Measurements from ENCODE around the gene KIRREL2. TPM values are rescaled to one million over a fixed set of nuclear protein-coding genes. Genes with fewer than 3 reads are reported as not detected.

The KIRREL2 gene
- total and polyA plus RNA-seq, 2 donors: not detected

Small RNA genes within 50 kb of the gene (small RNA-seq; reads per million reads assigned to genes)
- not detected for gene RN7SL402P

Other genes with a start within 250 kb of the KIRREL2 start
- gene HAUS5, start 244.2 kb upstream of the KIRREL2 start, total RNA-seq: 6.3 TPM
- gene HAUS5, start 244.2 kb upstream of the KIRREL2 start, polyA plus RNA-seq: 8.8 TPM
- gene RBM42, start 227.9 kb upstream of the KIRREL2 start, total RNA-seq: 14.8 TPM
- 89.5 TPM for gene RBM42, start 227.9 kb upstream of the KIRREL2 start, polyA plus RNA-seq
- 0.32 TPM for gene ETV2, start 215.2 kb upstream of the KIRREL2 start, total RNA-seq
- 1.7 TPM for gene ETV2, start 215.2 kb upstream of the KIRREL2 start, polyA plus RNA-seq
- gene COX6B1, start 208.6 kb upstream of the KIRREL2 start, total RNA-seq: 192 TPM
- gene COX6B1, start 208.6 kb upstream of the KIRREL2 start, polyA plus RNA-seq: 592 TPM
- gene UPK1A, start 190.4 kb upstream of the KIRREL2 start, total RNA-seq: 89.8 TPM
- 81.8 TPM for gene UPK1A, start 190.4 kb upstream of the KIRREL2 start, polyA plus RNA-seq
- gene ZBTB32, start 152.4 kb upstream of the KIRREL2 start, total RNA-seq: not detected
- gene ZBTB32, start 152.4 kb upstream of the KIRREL2 start, polyA plus RNA-seq: 0.09 TPM
- 7.1 TPM for gene KMT2B, start 138.9 kb upstream of the KIRREL2 start, total RNA-seq
- 25.9 TPM for gene KMT2B, start 138.9 kb upstream of the KIRREL2 start, polyA plus RNA-seq
- gene IGFLR1, start 114.5 kb upstream of the KIRREL2 start, total RNA-seq: 0.53 TPM
- gene IGFLR1, start 114.5 kb upstream of the KIRREL2 start, polyA plus RNA-seq: 21.2 TPM
- 9.6 TPM for gene U2AF1L4, start 111.5 kb upstream of the KIRREL2 start, total RNA-seq
- 25.3 TPM for gene U2AF1L4, start 111.5 kb upstream of the KIRREL2 start, polyA plus RNA-seq
- gene PSENEN, start 111.3 kb upstream of the KIRREL2 start, total RNA-seq: 13.7 TPM
- 49.2 TPM for gene PSENEN, start 111.3 kb upstream of the KIRREL2 start, polyA plus RNA-seq
- 5.4 TPM for gene LIN37, start 108.3 kb upstream of the KIRREL2 start, total RNA-seq
- gene LIN37, start 108.3 kb upstream of the KIRREL2 start, polyA plus RNA-seq: 18.8 TPM
- 25.4 TPM for gene HSPB6, start 99.9 kb upstream of the KIRREL2 start, total RNA-seq
- gene HSPB6, start 99.9 kb upstream of the KIRREL2 start, polyA plus RNA-seq: 657 TPM
- gene PROSER3, start 98.7 kb upstream of the KIRREL2 start, total RNA-seq: 6.8 TPM
- gene PROSER3, start 98.7 kb upstream of the KIRREL2 start, polyA plus RNA-seq: 12.2 TPM
- gene ARHGAP33, start 81.3 kb upstream of the KIRREL2 start, total RNA-seq: 17.4 TPM
- 10.2 TPM for gene ARHGAP33, start 81.3 kb upstream of the KIRREL2 start, polyA plus RNA-seq
- not detected for gene PRODH2, start 44.1 kb upstream of the KIRREL2 start, total RNA-seq
- gene PRODH2, start 44.1 kb upstream of the KIRREL2 start, polyA plus RNA-seq: 0.18 TPM
- 0.05 TPM for gene NPHS1, start 4.4 kb upstream of the KIRREL2 start, total RNA-seq
- not detected for gene NPHS1, start 4.4 kb upstream of the KIRREL2 start, polyA plus RNA-seq
- 3.0 TPM for gene APLP1, start 11.7 kb downstream of the KIRREL2 start, total RNA-seq
- 5.8 TPM for gene APLP1, start 11.7 kb downstream of the KIRREL2 start, polyA plus RNA-seq
- 6.1 TPM for gene NFKBID, start 43.6 kb downstream of the KIRREL2 start, total RNA-seq
- 4.2 TPM for gene NFKBID, start 43.6 kb downstream of the KIRREL2 start, polyA plus RNA-seq
- gene HCST, start 45.6 kb downstream of the KIRREL2 start, total RNA-seq: 6.7 TPM
- gene HCST, start 45.6 kb downstream of the KIRREL2 start, polyA plus RNA-seq: 17.3 TPM
- 5.1 TPM for gene TYROBP, start 51.4 kb downstream of the KIRREL2 start, total RNA-seq
- gene TYROBP, start 51.4 kb downstream of the KIRREL2 start, polyA plus RNA-seq: 113 TPM
- 1.9 TPM for gene LRFN3, start 79.5 kb downstream of the KIRREL2 start, total RNA-seq
- gene LRFN3, start 79.5 kb downstream of the KIRREL2 start, polyA plus RNA-seq: 17.2 TPM
- 10.9 TPM for gene SDHAF1, start 138.3 kb downstream of the KIRREL2 start, total RNA-seq
- gene SDHAF1, start 138.3 kb downstream of the KIRREL2 start, polyA plus RNA-seq: 37.6 TPM
- gene SYNE4, start 151.9 kb downstream of the KIRREL2 start, total RNA-seq: 0.58 TPM
- 1.3 TPM for gene SYNE4, start 151.9 kb downstream of the KIRREL2 start, polyA plus RNA-seq
- gene ALKBH6, start 157.3 kb downstream of the KIRREL2 start, total RNA-seq: 6.1 TPM
- 26.4 TPM for gene ALKBH6, start 157.3 kb downstream of the KIRREL2 start, polyA plus RNA-seq
- gene CLIP3, start 176.0 kb downstream of the KIRREL2 start, total RNA-seq: 8.5 TPM
- 79.5 TPM for gene CLIP3, start 176.0 kb downstream of the KIRREL2 start, polyA plus RNA-seq
- 2.1 TPM for gene THAP8, start 197.4 kb downstream of the KIRREL2 start, total RNA-seq
- 20.1 TPM for gene THAP8, start 197.4 kb downstream of the KIRREL2 start, polyA plus RNA-seq
- 2.3 TPM for gene WDR62, start 198.0 kb downstream of the KIRREL2 start, total RNA-seq
- gene WDR62, start 198.0 kb downstream of the KIRREL2 start, polyA plus RNA-seq: 0.27 TPM

Data from urinary bladder (tissue), 2 donors.